GM19193 (cell line): ENCODE results near the gene MGAT4B.

Experiments used
- POLR2A ChIP-seq: IDR thresholded peaks from 4 replicates; pipeline ENCODE4 v1.6.1; 2011; ENCODE audit not compliant: insufficient read depth, insufficient read length; ENCODE audit errors: extremely low read depth

Gene MGAT4B

GRCh38 chr5:179774442-179774841, 32.2 kb downstream of the MGAT4B start:
- TF ChIP-seq POLR2A = no peak

DNA sequence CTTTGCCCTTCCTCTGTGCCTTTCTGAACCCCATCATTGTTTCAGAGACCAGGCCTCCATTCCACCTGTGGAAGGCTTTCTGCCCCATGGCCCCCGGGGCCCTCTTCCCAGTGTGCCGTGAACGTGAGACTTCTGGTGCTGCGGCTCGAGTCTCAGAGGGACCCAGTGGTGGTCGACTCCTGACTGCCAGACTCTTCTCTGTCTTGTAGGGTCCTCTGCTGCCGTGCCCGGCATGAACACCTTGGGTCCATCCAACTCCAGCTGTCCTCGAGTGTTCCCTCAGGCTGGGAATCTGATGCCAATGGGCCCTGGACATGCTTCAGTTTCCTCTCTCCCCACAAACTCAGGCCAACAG, 33.0 kb downstream of the MGAT4B start:
- no peak for TF ChIP-seq POLR2A

DNA sequence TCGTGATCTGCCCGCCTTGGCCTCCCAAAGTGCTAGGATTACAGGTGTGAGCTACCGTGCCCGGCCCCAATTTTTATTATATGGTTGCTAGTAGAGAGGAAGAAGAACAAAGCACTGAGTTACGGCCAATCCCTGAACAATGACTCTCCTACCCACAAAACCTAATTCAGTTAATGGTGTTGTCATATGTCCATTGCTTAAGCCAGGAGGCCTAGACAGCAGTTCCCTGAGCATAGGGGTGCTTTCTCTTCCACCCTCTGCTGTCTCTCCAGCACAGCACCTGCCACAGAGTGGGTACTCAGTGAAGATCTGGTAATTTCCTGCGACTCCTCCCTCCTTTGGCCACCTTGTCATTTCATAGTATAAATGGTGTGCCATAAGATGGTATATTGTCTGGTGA, 34.3 kb downstream of the MGAT4B start:
- TF ChIP-seq POLR2A = no peak

- TF ChIP-seq POLR2A = no peak
Observed at GRCh38 chr5:179771311-179771895, 35.3 kb downstream of the MGAT4B start.

DNA sequence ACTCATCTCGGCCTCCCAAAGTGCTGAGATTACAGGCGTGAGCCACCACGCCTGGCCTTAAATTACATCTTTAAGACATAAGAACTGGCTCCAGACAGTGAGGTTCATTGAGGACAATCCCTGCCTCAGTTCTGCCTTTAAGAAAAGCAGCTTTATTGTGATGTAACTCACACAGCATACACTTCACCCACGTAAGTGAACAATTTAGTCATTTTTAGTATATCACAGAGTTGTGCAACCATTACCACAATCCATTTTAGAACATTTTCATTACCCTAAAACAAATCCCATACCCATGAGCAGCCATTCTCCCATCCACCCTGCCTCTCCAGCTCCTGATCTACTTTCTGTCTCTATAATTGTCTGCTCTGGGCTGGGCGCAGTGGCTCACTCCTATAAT, 36.9 kb downstream of the MGAT4B start:
- TF ChIP-seq POLR2A = no peak

DNA sequence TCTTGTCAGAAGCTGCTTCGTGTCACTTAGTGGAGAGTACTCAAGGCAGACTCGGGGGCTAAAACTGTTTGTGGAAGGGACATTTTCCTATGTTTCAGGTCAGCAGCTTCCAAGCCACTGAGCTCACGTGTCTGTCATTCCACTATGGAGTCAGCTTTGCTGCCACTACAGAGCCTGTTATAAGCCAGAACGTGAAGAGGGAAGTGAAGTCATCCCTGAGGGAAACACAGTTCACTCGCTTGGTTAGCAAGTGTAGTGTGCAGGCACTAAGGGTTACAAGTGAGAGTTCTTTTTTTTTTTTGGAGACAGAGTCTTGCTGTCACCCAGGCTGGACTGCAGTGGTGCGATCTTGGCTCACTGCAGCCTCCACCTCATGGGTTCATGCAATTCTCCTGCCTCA, 37.4 kb downstream of the MGAT4B start:
- no peak for TF ChIP-seq POLR2A

GRCh38 chr5:179768326-179769085, 38.2 kb downstream of the MGAT4B start:
- no peak for TF ChIP-seq POLR2A

- no peak for TF ChIP-seq POLR2A
Observed at GRCh38 chr5:179767496-179768100, 39.1 kb downstream of the MGAT4B start.

DNA sequence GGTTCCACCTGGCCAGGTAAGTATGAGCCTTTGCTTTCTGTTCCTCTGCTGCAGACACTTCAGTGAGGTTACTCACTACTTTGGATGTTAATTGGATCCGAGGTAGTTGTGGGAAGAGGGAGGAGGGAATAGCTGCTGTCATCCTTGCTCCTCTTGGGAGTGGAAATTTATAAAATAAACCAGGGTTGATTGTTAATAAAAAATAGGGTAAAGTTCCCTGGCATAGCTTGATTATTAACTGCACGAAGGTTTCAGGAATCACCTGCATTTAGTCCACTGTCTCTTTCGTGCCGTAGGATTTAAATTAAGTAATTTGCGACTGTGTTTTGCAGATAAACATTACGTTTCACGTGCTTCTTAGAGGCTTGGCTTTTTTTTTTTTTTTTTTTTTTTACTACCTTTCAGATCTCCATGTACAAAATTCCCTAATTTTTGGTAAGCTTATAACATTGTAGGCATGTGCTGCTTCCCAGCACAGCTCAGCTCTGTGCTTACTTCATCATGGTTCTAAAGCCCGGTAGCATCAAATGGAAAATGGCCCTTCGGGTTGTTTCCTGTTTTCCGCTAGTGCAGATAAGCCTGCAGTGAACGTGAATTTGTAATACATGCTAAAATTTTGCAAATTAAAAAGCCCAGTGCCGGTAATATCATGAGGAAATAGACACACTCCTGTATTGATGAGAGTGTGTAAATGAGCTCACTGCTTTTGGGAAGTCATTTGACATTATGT, 39.8 kb downstream of the MGAT4B start:
- no peak for TF ChIP-seq POLR2A

DNA sequence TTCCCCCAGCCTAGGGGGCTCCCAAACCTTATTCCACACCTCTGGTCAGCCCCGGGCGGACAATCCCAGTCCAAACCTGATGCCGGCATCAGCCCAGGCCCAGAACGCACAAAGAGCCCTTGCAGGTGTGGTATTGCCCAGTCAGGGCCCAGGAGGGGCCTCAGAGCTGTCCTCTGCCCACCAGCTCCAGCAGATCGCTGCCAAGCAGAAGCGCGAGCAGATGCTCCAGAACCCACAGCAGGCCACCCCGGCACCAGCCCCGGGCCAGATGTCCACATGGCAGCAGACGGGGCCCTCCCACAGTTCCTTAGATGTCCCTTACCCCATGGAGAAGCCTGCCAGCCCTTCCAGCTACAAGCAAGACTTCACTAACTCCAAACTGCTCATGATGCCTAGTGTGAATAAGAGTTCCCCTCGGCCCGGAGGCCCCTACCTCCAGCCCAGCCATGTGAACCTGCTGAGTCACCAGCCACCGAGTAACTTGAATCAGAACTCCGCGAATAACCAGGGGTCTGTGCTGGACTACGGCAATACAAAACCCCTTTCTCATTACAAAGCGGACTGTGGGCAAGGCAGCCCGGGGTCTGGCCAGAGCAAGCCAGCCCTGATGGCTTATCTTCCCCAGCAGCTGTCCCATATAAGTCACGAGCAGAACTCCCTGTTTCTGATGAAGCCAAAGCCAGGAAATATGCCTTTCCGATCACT, 40.5 kb downstream of the MGAT4B start:
- TF ChIP-seq POLR2A = no peak

GRCh38 chr5:179765400-179765799, 41.3 kb downstream of the MGAT4B start:
- no peak for TF ChIP-seq POLR2A

DNA sequence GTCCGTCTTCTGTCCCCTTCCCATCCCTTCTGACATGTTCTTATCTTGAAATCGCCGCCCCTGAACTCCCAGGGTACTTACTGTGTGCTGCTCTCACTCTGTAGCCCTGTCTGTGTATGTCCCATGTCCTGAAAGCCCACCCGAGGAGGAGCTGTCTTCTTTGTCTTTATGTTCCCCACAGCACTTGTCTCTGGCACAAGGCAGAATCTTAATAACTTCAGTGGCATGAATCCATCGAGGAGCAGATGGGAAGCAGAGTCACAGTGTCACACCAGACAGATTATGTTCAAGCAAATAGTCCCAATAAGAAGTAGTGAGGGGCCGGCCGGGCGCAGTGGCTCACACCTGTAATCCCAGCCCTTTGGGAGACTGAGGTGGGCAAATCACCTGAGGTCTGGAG, 42.6 kb downstream of the MGAT4B start:
- TF ChIP-seq POLR2A = no peak

DNA sequence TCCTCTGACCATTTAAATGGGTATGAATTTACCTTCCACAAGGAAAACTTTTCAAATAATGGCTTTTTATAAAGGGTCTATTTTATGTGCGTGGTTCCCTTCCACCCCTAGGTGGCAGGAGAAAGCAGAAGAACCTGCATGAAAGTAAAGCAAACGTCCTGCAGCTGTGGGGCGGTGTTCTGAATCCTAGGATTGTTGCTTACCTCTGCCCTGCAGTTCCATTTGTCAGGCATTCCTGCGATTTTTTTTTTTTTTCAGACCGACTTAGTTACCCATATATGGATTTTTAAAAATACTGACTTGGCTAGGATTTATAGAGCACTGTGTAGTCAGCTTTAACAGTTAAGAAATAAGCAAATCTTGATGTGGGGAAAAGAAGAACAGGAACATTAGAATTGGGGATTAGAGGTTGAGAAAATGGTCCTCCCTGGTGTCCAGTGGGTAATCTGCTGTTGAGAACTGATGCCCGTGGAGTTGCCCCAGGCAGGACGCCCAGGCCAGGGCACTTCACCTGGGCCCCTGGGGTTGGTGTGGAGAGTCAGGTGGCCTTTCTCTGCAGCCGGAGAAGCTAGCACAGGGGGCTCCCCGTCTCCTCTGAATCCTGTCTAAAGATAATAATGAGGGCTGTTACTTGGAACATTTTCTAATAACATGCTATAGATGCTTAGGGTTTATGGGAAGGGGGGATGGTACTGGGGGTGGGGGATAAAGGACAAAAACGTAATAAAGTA, 43.3 kb downstream of the MGAT4B start:
- no peak for TF ChIP-seq POLR2A

GRCh38 chr5:179762781-179763176, 43.9 kb downstream of the MGAT4B start:
- TF ChIP-seq POLR2A = no peak
